K562 (cell line): Measurements from ENCODE around the gene GLIS2. TPM values are rescaled to one million over a fixed set of nuclear protein-coding genes. Genes with fewer than 3 reads are reported as not detected.

ENCODE experiments used
- ARID1B ChIP-seq: fragments of 450-650 bp; IDR thresholded peaks from 2 replicates; pipeline ENCODE4 v1.6.1; 2016; ENCODE audit warnings: antibody characterized with exemption, mild to moderate bottlenecking, inconsistent platforms
- ATF7 ChIP-seq: fragments of 450-650 bp; IDR thresholded peaks from 2 replicates; pipeline ENCODE4 v1.7.1; 2014; ENCODE audit warnings: mild to moderate bottlenecking, moderate library complexity
- CUX1 ChIP-seq: fragments of 200-800 bp; sonication (Bioruptor generic); IDR thresholded peaks from 2 replicates; pipeline ENCODE4 v1.6.1; 2016; ENCODE audit warnings: missing genetic modification characterization, missing compliant biosample characterization
- DPF2 ChIP-seq: fragments of 450-650 bp; IDR thresholded peaks from 2 replicates; pipeline ENCODE4 v1.6.1; 2016
- FOSL1 ChIP-seq: fragments of 200-800 bp; sonication (Bioruptor generic); conservative IDR thresholded peaks from 2 replicates; pipeline ENCODE4 v1.6.1; 2016; ENCODE audit warnings: missing genetic modification characterization, missing compliant biosample characterization
- MBD1 ChIP-seq: fragments of 250-450 bp; sonication (Bioruptor Pico); IDR thresholded peaks from 2 replicates; pipeline ENCODE4 v1.8.0; 2022; ENCODE audit warnings: inconsistent platforms
- RNF2 ChIP-seq: sonication (generic); IDR thresholded peaks from 2 replicates; pipeline ENCODE4 v1.6.1; 2016
- SETDB1 ChIP-seq: IDR thresholded peaks from one replicate; pipeline ENCODE4 v1.6.1; 2012; ENCODE audit warnings: low read length, control low read depth, inconsistent platforms
- SFPQ ChIP-seq: fragments of 200-400 bp; formaldehyde crosslinking; IDR thresholded peaks from 2 replicates; pipeline ENCODE4 v1.6.1; 2017; ENCODE audit warnings: mild to moderate bottlenecking, low read depth, low read length, moderate library complexity
- TEAD4 ChIP-seq, 2 experiments: sonication (generic) in 1 of 2; formaldehyde crosslinking in 1 of 2; IDR thresholded peaks; 2 replicates each; pipeline versions ENCODE4 v1.6.1 to v1.8.0; 2012 to 2022; ENCODE audit warnings: borderline replicate concordance in 1 of 2, inconsistent platforms in 1 of 2, low read length in 1 of 2, mild to moderate bottlenecking in 1 of 2, missing genetic modification reagents in 1 of 2
- TFAP4 ChIP-seq: sonication (generic); formaldehyde crosslinking; IDR thresholded peaks from 2 replicates; pipeline ENCODE4 v1.8.0; 2022; ENCODE audit warnings: missing genetic modification reagents, mild to moderate bottlenecking, moderate library complexity, borderline replicate concordance
- TSHZ1 ChIP-seq: fragments of 250-450 bp; sonication (Bioruptor Pico); IDR thresholded peaks from 2 replicates; pipeline ENCODE4 v1.4.0; 2020; ENCODE audit warnings: mild to moderate bottlenecking, moderate library complexity
- ZNF384 ChIP-seq: IDR thresholded peaks from 2 replicates; pipeline ENCODE4 v1.6.1; 2012; ENCODE audit warnings: low read depth, low read length, improper control_type of control experiment
- ZSCAN29 ChIP-seq: fragments of 450-650 bp; IDR thresholded peaks from 2 replicates; pipeline ENCODE4 v1.6.1; 2017
- polyA plus RNA-seq, 8 experiments: library from polyadenylated mRNA; depleted of rRNA in 4 of 8; stranded (reverse) in 5 of 8; unstranded in 3 of 8; fragments of >200 nt; fragmentation: Nextera tagmentation in 2 of 8; fragmentation: Illumina TruSeq in 1 of 8; extraction: Ambion mirVana in 2 of 8; extraction: Trizol in 1 of 8; gene quantifications; 2 replicates each; pipeline versions ENCODE4 v1.2.1 to v1.2.3, GENCODE V29; 2011 to 2014; ENCODE audit warnings: inconsistent platforms in 1 of 8, missing spikeins in 1 of 8
- total RNA-seq, 7 experiments: library from RNA; depleted of rRNA in 6 of 7; stranded (reverse); fragments of >200 nt in 6 of 7; fragmentation: Illumina TruSeq in 2 of 7; extraction: Trizol in 2 of 7; gene quantifications; 2 replicates each; pipeline versions ENCODE4 v1.2.1 to v1.2.3, GENCODE V29; 2011 to 2021; ENCODE audit warnings: low replicate concordance in 1 of 7

Gene GLIS2
- total and polyA plus RNA-seq, 9 of the 15 experiments (the other 6 are each of a cell fraction or from before 2014, with no cell fraction given) = 0.10 to 9.0 (median 0.57) TPM

- TF ChIP-seq TSHZ1 (CRISPR knock-in tag) (no peak), MBD1 (no peak), TEAD4 (IDR thresholded peaks at IDR 0.05; ENCODE audit: low read length) (peak; percentile 57; the same call in 1 of the 2 replicates), TEAD4 (CRISPR knock-in tag; IDR thresholded peaks at IDR 0.05; ENCODE audit: borderline replicate concordance) (0 out of 2 replicates have a peak, but pooled peaks have one; percentile 46), ATF7 (no peak), SFPQ (no peak), SETDB1 (no peak), ZSCAN29 (no peak), DPF2 (0 out of 2 replicates have a peak, but pooled peaks have one; percentile 29), RNF2 (no peak), TFAP4 (CRISPR knock-in tag) (0 out of 2 replicates have a peak, but pooled peaks have one; percentile 13), ARID1B (peak; percentile 57; the same call in 1 of the 2 replicates), ZNF384 (no peak; the same call in 1 of the 2 replicates), FOSL1 (tag) (peak; percentile 90), CUX1 (CRISPR knock-in tag) (no peak)
Measured at GRCh38 chr16:4290236-4290830, 25.5 kb upstream of the GLIS2 start (continued).
